Measurements from ENCODE around the gene PLD5.
"Not testable (repeated sequence)": the region's sequence is repeated elsewhere in the genome, so short reads cannot be mapped to it uniquely, and the experiment has no call there.

PLD5 gene

GRCh38 chr1:242058181-242058580 lies 466.3 kb downstream of the PLD5 start:
- DNase-seq (ENCODE audit: low spot score), result not testable (repeated sequence)

GRCh38 chr1:242057745-242058115 lies 466.8 kb downstream of the PLD5 start:
- no peak for DNase-seq (ENCODE audit: low spot score)

- no peak for DNase-seq (ENCODE audit: low spot score)
Measured at GRCh38 chr1:242056988-242057744, 467.3 kb downstream of the PLD5 start.

- peak; percentile 8 for DNase-seq (ENCODE audit: low spot score)
Measured at GRCh38 chr1:242055749-242056320, 468.7 kb downstream of the PLD5 start.

- peak; percentile 61 for DNase-seq (ENCODE audit: low spot score)
Measured at GRCh38 chr1:242043165-242043564, 481.3 kb downstream of the PLD5 start.

- no peak for DNase-seq (ENCODE audit: low spot score)
Measured at GRCh38 chr1:242034392-242034791, 490.1 kb downstream of the PLD5 start.

GRCh38 chr1:242033447-242033846 lies 491.1 kb downstream of the PLD5 start:
- DNase-seq (ENCODE audit: low spot score), result no peak
